ENCODE results near the gene PPP2R5E.

PPP2R5E gene

GRCh38 chr14:63342371-63342770, 200.8 kb downstream of the PPP2R5E start:
- peak; percentile 17 for DNase-seq (ENCODE audit: low read depth)
- no peak for TF ChIP-seq CTCF (conservative IDR thresholded peaks at IDR 0.05; ENCODE audit: low read length)
- no peak overlapping the region for H3K4me3 ChIP-seq (ENCODE audit: low read length)

GRCh38 chr14:63328787-63329737, 214.1 kb downstream of the PPP2R5E start:
- H3K4me3 ChIP-seq (ENCODE audit: low read length) = no peak overlapping the region
- no peak for DNase-seq (ENCODE audit: low read depth)
- no peak for TF ChIP-seq CTCF (conservative IDR thresholded peaks at IDR 0.05; ENCODE audit: low read length)

GRCh38 chr14:63326840-63327239, 216.3 kb downstream of the PPP2R5E start:
- no peak overlapping the region for H3K4me3 ChIP-seq (ENCODE audit: low read length)
- DNase-seq (ENCODE audit: low read depth) = no peak
- TF ChIP-seq CTCF (conservative IDR thresholded peaks at IDR 0.05; ENCODE audit: low read length) = no peak

GRCh38 chr14:63322897-63323573, 220.1 kb downstream of the PPP2R5E start:
- no peak overlapping the region for H3K4me3 ChIP-seq (ENCODE audit: low read length)
- DNase-seq (ENCODE audit: low read depth) = no peak
- no peak for TF ChIP-seq CTCF (conservative IDR thresholded peaks at IDR 0.05; ENCODE audit: low read length)

- no peak for TF ChIP-seq CTCF (conservative IDR thresholded peaks at IDR 0.05; ENCODE audit: low read length)
- no peak overlapping the region for H3K4me3 ChIP-seq (ENCODE audit: low read length)
- DNase-seq (ENCODE audit: low read depth) = no peak
Measured at GRCh38 chr14:63322472-63322871, 220.7 kb downstream of the PPP2R5E start.

Data from AG10803 (cell line).